KOPT-K1 (cell line): ENCODE measurements around the gene SLIT3.

Experiments used
- H3K27ac ChIP-seq: fragments of 200-600 bp; sonication (generic); 2 replicates; pipeline ENCODE4 v1.5.1; 2016; ENCODE audit warnings: antibody characterized with exemption, mild to moderate bottlenecking, low read depth, low read length; ENCODE audit not compliant: poor library complexity, severe bottlenecking
- H3K36me3 ChIP-seq: fragments of 200-600 bp; sonication (generic); 2 replicates; pipeline ENCODE4 v1.5.1; 2017; ENCODE audit warnings: antibody characterized with exemption, mild to moderate bottlenecking, low read length, moderate library complexity; ENCODE audit not compliant: insufficient read depth
- H3K9me3 ChIP-seq: fragments of 200-600 bp; sonication (generic); 2 replicates; pipeline ENCODE4 v1.5.1; 2017; ENCODE audit warnings: antibody characterized with exemption, low read length, mild to moderate bottlenecking; ENCODE audit not compliant: insufficient read depth, poor library complexity, severe bottlenecking

Gene SLIT3

GRCh38 chr5:169197343-169197742 lies 103.6 kb downstream of the SLIT3 start:
- no peaks in the 10 kb centered on the region for H3K9me3 ChIP-seq
- H3K27ac ChIP-seq: no peak overlapping the region
- H3K36me3 ChIP-seq: no peaks in the 10 kb centered on the region

- Histone ChIP-seq H3K9me3 (no peaks in the 10 kb centered on the region), H3K27ac (no peak overlapping the region), H3K36me3 (no peaks in the 10 kb centered on the region)
Measured at GRCh38 chr5:169196059-169196458, 104.9 kb downstream of the SLIT3 start.

GRCh38 chr5:169195601-169196000 lies 105.3 kb downstream of the SLIT3 start:
- Histone ChIP-seq H3K9me3 (no peaks in the 10 kb centered on the region), H3K27ac (no peak overlapping the region), H3K36me3 (no peaks in the 10 kb centered on the region)

- Histone ChIP-seq H3K9me3 (no peaks in the 10 kb centered on the region), H3K36me3 (no peaks in the 10 kb centered on the region), H3K27ac (no peak overlapping the region)
Measured at GRCh38 chr5:169192536-169192935, 108.4 kb downstream of the SLIT3 start.

GRCh38 chr5:169190849-169191248 lies 110.1 kb downstream of the SLIT3 start:
- H3K36me3 ChIP-seq: no peaks in the 10 kb centered on the region
- H3K9me3 ChIP-seq: no peaks in the 10 kb centered on the region
- no peak overlapping the region for H3K27ac ChIP-seq

GRCh38 chr5:169185626-169186025 lies 115.3 kb downstream of the SLIT3 start:
- Histone ChIP-seq H3K36me3 (no peaks in the 10 kb centered on the region), H3K9me3 (no peaks in the 10 kb centered on the region), H3K27ac (no peak overlapping the region)

GRCh38 chr5:169183576-169183975 lies 117.4 kb downstream of the SLIT3 start:
- Histone ChIP-seq H3K36me3 (no peaks in the 10 kb centered on the region), H3K27ac (no peak overlapping the region), H3K9me3 (no peaks in the 10 kb centered on the region)

GRCh38 chr5:169182797-169183196 lies 118.1 kb downstream of the SLIT3 start:
- Histone ChIP-seq H3K36me3 (no peaks in the 10 kb centered on the region), H3K27ac (no peak overlapping the region), H3K9me3 (no peaks in the 10 kb centered on the region)

- Histone ChIP-seq H3K36me3 (no peaks in the 10 kb centered on the region), H3K27ac (no peak overlapping the region)
Measured at GRCh38 chr5:169181814-169182213, 119.1 kb downstream of the SLIT3 start.

GRCh38 chr5:169178754-169179153 lies 122.2 kb downstream of the SLIT3 start:
- Histone ChIP-seq H3K27ac (no peak overlapping the region), H3K9me3 (no peaks in the 10 kb centered on the region), H3K36me3 (no peaks in the 10 kb centered on the region)

More at GRCh38 chr5:169181814-169182213, 119.1 kb downstream of the SLIT3 start:
- H3K9me3 ChIP-seq: no peaks in the 10 kb centered on the region

- H3K9me3 ChIP-seq: no peaks in the 10 kb centered on the region
- H3K27ac ChIP-seq: no peak overlapping the region
- H3K36me3 ChIP-seq: no peaks in the 10 kb centered on the region
Measured at GRCh38 chr5:169178274-169178673, 122.7 kb downstream of the SLIT3 start.

- H3K36me3 ChIP-seq: no peaks in the 10 kb centered on the region
- H3K9me3 ChIP-seq: no peaks in the 10 kb centered on the region
- no peak overlapping the region for H3K27ac ChIP-seq
Measured at GRCh38 chr5:169176709-169177694, 123.9 kb downstream of the SLIT3 start.

- no peak overlapping the region for H3K27ac ChIP-seq
- no peaks in the 10 kb centered on the region for H3K36me3 ChIP-seq
- H3K9me3 ChIP-seq: no peaks in the 10 kb centered on the region
Measured at GRCh38 chr5:169175733-169176132, 125.2 kb downstream of the SLIT3 start.

- Histone ChIP-seq H3K27ac (no peak overlapping the region), H3K36me3 (no peaks in the 10 kb centered on the region), H3K9me3 (no peaks in the 10 kb centered on the region)
Measured at GRCh38 chr5:169174923-169175322, 126.0 kb downstream of the SLIT3 start.

- no peak overlapping the region for H3K27ac ChIP-seq
- no peaks in the 10 kb centered on the region for H3K36me3 ChIP-seq
- H3K9me3 ChIP-seq: no peaks in the 10 kb centered on the region
Measured at GRCh38 chr5:169173372-169173771, 127.6 kb downstream of the SLIT3 start.

- Histone ChIP-seq H3K9me3 (no peaks in the 10 kb centered on the region), H3K36me3 (no peaks in the 10 kb centered on the region), H3K27ac (no peak overlapping the region)
Measured at GRCh38 chr5:169171515-169171914, 129.4 kb downstream of the SLIT3 start.
